Effector memory CD8-positive, alpha-beta T cell (primary cell): ENCODE results near the gene ALB.

Experiments used
- ATAC-seq: fragments of 150-1000 bp; cut with Tn5 transposase; replicated peaks from 2 replicates; pipeline ENCODE4 v1.10.0; 2021; ENCODE audit warnings: mild to moderate bottlenecking, moderate library complexity
- DNase-seq, 3 experiments: peaks; one replicate each; pipeline ENCODE4 v3.0.0; 2021
- H3K27ac Mint-ChIP-seq, 2 donors: one replicate each; pipeline ENCODE4 v1.8.0; 2022; ENCODE audit warnings: mild to moderate bottlenecking in 2 of 2, mixed read lengths in 2 of 2, moderate library complexity in 2 of 2
- H3K27me3 Mint-ChIP-seq, 2 donors: one replicate each; pipeline ENCODE4 v1.8.0; 2022; ENCODE audit warnings: mixed read lengths in 2 of 2
- H3K36me3 Mint-ChIP-seq: one replicate; pipeline ENCODE4 v1.8.0; 2022; ENCODE audit warnings: mild to moderate bottlenecking, moderate library complexity, mixed read lengths; ENCODE audit not compliant: insufficient read depth
- H3K4me1 Mint-ChIP-seq, 2 donors: one replicate each; pipeline ENCODE4 v1.8.0; 2022; ENCODE audit warnings: low read depth in 2 of 2, mixed read lengths in 2 of 2
- H3K4me3 Mint-ChIP-seq, 2 donors: one replicate each; pipeline ENCODE4 v1.8.0; 2022; ENCODE audit warnings: mild to moderate bottlenecking in 2 of 2, mixed read lengths in 2 of 2, moderate library complexity in 2 of 2
- H3K9me3 Mint-ChIP-seq, 2 donors: one replicate each; pipeline ENCODE4 v1.8.0; 2022; ENCODE audit warnings: mixed read lengths in 2 of 2

Gene ALB

GRCh38 chr4:73453701-73454005, 49.6 kb downstream of the ALB start:
- no peak overlapping the region for H3K27ac Mint-ChIP-seq
- no peaks in the 10 kb centered on the region for H3K36me3 Mint-ChIP-seq
- ATAC-seq (no peak), DNase-seq (no peak)
- H3K4me3 Mint-ChIP-seq: no peak overlapping the region
- H3K27me3 Mint-ChIP-seq: peaks cover 6 to 7% of the 10 kb centered on the region in 2 donors
- H3K9me3 Mint-ChIP-seq: no peaks in the 10 kb centered on the region
- no peaks in the 10 kb centered on the region for H3K4me1 Mint-ChIP-seq

- Mint-ChIP-seq H3K9me3 (no peaks in the 10 kb centered on the region), H3K27ac (no peak overlapping the region), H3K4me1 (no peaks in the 10 kb centered on the region), H3K27me3 (peaks cover 6 to 7% of the 10 kb centered on the region in 2 donors), H3K4me3 (no peak overlapping the region), H3K36me3 (no peaks in the 10 kb centered on the region)
- DNase-seq (no peak), ATAC-seq (no peak)
Measured at GRCh38 chr4:73454920-73455319, 50.8 kb downstream of the ALB start.

- Mint-ChIP-seq H3K9me3 (no peaks in the 10 kb centered on the region), H3K27me3 (peaks cover 6 to 7% of the 10 kb centered on the region in 2 donors), H3K36me3 (no peaks in the 10 kb centered on the region), H3K4me1 (no peaks in the 10 kb centered on the region), H3K4me3 (no peak overlapping the region), H3K27ac (no peak overlapping the region)
- DNase-seq (no peak), ATAC-seq (no peak)
Measured at GRCh38 chr4:73456177-73457022, 52.3 kb downstream of the ALB start.

GRCh38 chr4:73458184-73459047, 54.3 kb downstream of the ALB start:
- Mint-ChIP-seq H3K4me3 (no peak overlapping the region), H3K36me3 (no peaks in the 10 kb centered on the region), H3K4me1 (no peaks in the 10 kb centered on the region), H3K9me3 (no peaks in the 10 kb centered on the region), H3K27me3 (peaks cover 0 to 6% of the 10 kb centered on the region in 2 donors), H3K27ac (no peak overlapping the region)
- DNase-seq (no peak), ATAC-seq (no peak)

- Mint-ChIP-seq H3K27me3 (peaks cover 0 to 6% of the 10 kb centered on the region in 2 donors), H3K36me3 (no peaks in the 10 kb centered on the region)
- no peak for ATAC-seq
Measured at GRCh38 chr4:73459048-73459421, 54.9 kb downstream of the ALB start.

GRCh38 chr4:73460913-73461522, 56.9 kb downstream of the ALB start:
- no peaks in the 10 kb centered on the region for H3K36me3 Mint-ChIP-seq
- no peaks in the 10 kb centered on the region for H3K9me3 Mint-ChIP-seq
- peaks cover 0 to 6% of the 10 kb centered on the region in 2 donors for H3K27me3 Mint-ChIP-seq
- H3K4me1 Mint-ChIP-seq: no peaks in the 10 kb centered on the region
- no peak for DNase-seq
- no peak overlapping the region for H3K27ac Mint-ChIP-seq
- ATAC-seq: no peak
- H3K4me3 Mint-ChIP-seq: no peak overlapping the region

More at GRCh38 chr4:73459048-73459421, 54.9 kb downstream of the ALB start:
- Mint-ChIP-seq H3K27ac (no peak overlapping the region), H3K4me1 (no peaks in the 10 kb centered on the region), H3K9me3 (no peaks in the 10 kb centered on the region), H3K4me3 (no peak overlapping the region)
- no peak for DNase-seq

GRCh38 chr4:73468170-73468569, 64.1 kb downstream of the ALB start:
- DNase-seq: no peak
- Mint-ChIP-seq H3K9me3 (peaks cover 2 to 8% of the 10 kb centered on the region in 2 donors), H3K4me1 (no peaks in the 10 kb centered on the region), H3K36me3 (no peaks in the 10 kb centered on the region), H3K27ac (no peak overlapping the region), H3K4me3 (no peak overlapping the region), H3K27me3 (no peaks in the 10 kb centered on the region)
- no peak for ATAC-seq

- H3K36me3 Mint-ChIP-seq: no peaks in the 10 kb centered on the region
- DNase-seq: no peak
- ATAC-seq: no peak
- no peaks in the 10 kb centered on the region for H3K4me1 Mint-ChIP-seq
- no peaks in the 10 kb centered on the region for H3K27me3 Mint-ChIP-seq
- peaks cover 2 to 8% of the 10 kb centered on the region in 2 donors for H3K9me3 Mint-ChIP-seq
- H3K4me3 Mint-ChIP-seq: no peak overlapping the region
- H3K27ac Mint-ChIP-seq: no peak overlapping the region
Measured at GRCh38 chr4:73470728-73471127, 66.6 kb downstream of the ALB start.
